GM12878 (cell line): ENCODE measurements around the gene SPRR2G.
"Not testable (repeated sequence)": the region's sequence is repeated elsewhere in the genome, so short reads cannot be mapped to it uniquely, and the experiment has no call there.

ENCODE experiments used
- SUZ12 ChIP-seq: fragments of 200-600 bp; sonication (generic); IDR thresholded peaks from one replicate; pipeline ENCODE4 v1.6.1; 2018; ENCODE audit warnings: antibody characterized with exemption, mild to moderate bottlenecking; ENCODE audit not compliant: unreplicated experiment
- WRNIP1 ChIP-seq: IDR thresholded peaks from 2 replicates; pipeline ENCODE4 v1.6.1; 2011; ENCODE audit warnings: low read depth, low read length, improper control_type of control experiment, borderline replicate concordance

- TF ChIP-seq WRNIP1, SUZ12: not testable (repeated sequence)
Measured at GRCh38 chr1:153115264-153115663, 35.4 kb downstream of the SPRR2G start.
